HEK293 (cell line): ENCODE results near the gene CHCHD6.

Experiments used
- CTCF ChIA-PET: fragments of 350-600 bp; formaldehyde crosslinking; extraction: SDS; loops from one replicate; lab custom pipeline; 2021; ENCODE audit warnings: antibody characterized with exemption; lab: Yijun Ruan, JAX
- POLR2A ChIA-PET: fragments of 300-600 bp; formaldehyde crosslinking; extraction: SDS; loops from one replicate; lab custom pipeline; 2020; ENCODE audit warnings: antibody characterized with exemption, inconsistent platforms; lab: Yijun Ruan, JAX
- H3K27ac ChIP-seq: fragments of 200-500 bp; sonication (Bioruptor generic); 2 replicates; pipeline ENCODE4 v1.5.1; 2014; ENCODE audit warnings: low read depth, low read length, control low read depth, inconsistent platforms; ENCODE audit errors: extremely low read depth
- H3K36me3 ChIP-seq, 2 experiments: fragments of 200-500 bp in 1 of 2; sonication (Bioruptor generic) in 1 of 2; 1 replicate in 1 of 2; 2 replicates in 1 of 2; pipeline ENCODE4 v1.5.1; 2014 to 2017; ENCODE audit warnings: inconsistent platforms in 2 of 2, low read length in 2 of 2; ENCODE audit not compliant: control insufficient read depth in 2 of 2, insufficient read depth in 1 of 2
- H3K4me1 ChIP-seq: fragments of 200-500 bp; sonication (Bioruptor generic); 2 replicates; pipeline ENCODE4 v1.5.1; 2014; ENCODE audit warnings: mild to moderate bottlenecking, low read length, inconsistent platforms; ENCODE audit not compliant: control insufficient read depth, insufficient read depth
- H3K4me3 ChIP-seq: 2 replicates; pipeline ENCODE4 v1.5.1; 2011; ENCODE audit warnings: low read depth, mild to moderate bottlenecking, control low read depth, low read length, moderate library complexity
- H3K9me3 ChIP-seq: fragments of 200-500 bp; sonication (Bioruptor generic); 2 replicates; pipeline ENCODE4 v1.5.1; 2014; ENCODE audit warnings: low read depth, low read length, inconsistent platforms; ENCODE audit not compliant: control insufficient read depth, insufficient read depth
- BCL11B ChIP-seq: fragments of 450-650 bp; formaldehyde crosslinking; IDR thresholded peaks from 2 replicates; pipeline ENCODE4 v1.5.1; 2016; ENCODE audit warnings: low read depth, missing biosample characterization, missing genetic modification characterization
- BCL6B ChIP-seq: fragments of 450-650 bp; formaldehyde crosslinking; IDR thresholded peaks from 2 replicates; pipeline ENCODE4 v1.5.1; 2017; ENCODE audit warnings: missing biosample characterization, missing genetic modification characterization
- EGR2 ChIP-seq: fragments of 450-650 bp; formaldehyde crosslinking; IDR thresholded peaks from 2 replicates; pipeline ENCODE4 v1.5.1; 2016; ENCODE audit warnings: low read depth, missing biosample characterization, missing genetic modification characterization
- HIC1 ChIP-seq: fragments of 450-650 bp; formaldehyde crosslinking; IDR thresholded peaks from 2 replicates; pipeline ENCODE4 v1.5.1; 2016; ENCODE audit warnings: missing biosample characterization, missing genetic modification characterization
- HOXC10 ChIP-seq: sonication (generic); formaldehyde crosslinking; IDR thresholded peaks from 2 replicates; pipeline ENCODE4 v1.8.1; 2023; ENCODE audit warnings: mild to moderate bottlenecking, missing genetic modification reagents
- IKZF3 ChIP-seq: fragments of 450-650 bp; IDR thresholded peaks from 2 replicates; pipeline ENCODE4 v1.5.0; 2018; ENCODE audit warnings: missing biosample characterization, mild to moderate bottlenecking, missing genetic modification characterization, moderate library complexity
- MYNN ChIP-seq: fragments of 450-650 bp; formaldehyde crosslinking; IDR thresholded peaks from 2 replicates; pipeline ENCODE4 v1.5.1; 2016; ENCODE audit warnings: missing biosample characterization, missing genetic modification characterization, borderline replicate concordance
- OSR2 ChIP-seq: fragments of 450-650 bp; formaldehyde crosslinking; IDR thresholded peaks from 2 replicates; pipeline ENCODE4 v1.5.1; 2016; ENCODE audit warnings: missing biosample characterization, missing genetic modification characterization
- RBAK ChIP-seq: fragments of 450-650 bp; formaldehyde crosslinking; IDR thresholded peaks from 2 replicates; pipeline ENCODE4 v1.5.1; 2016; ENCODE audit warnings: missing biosample characterization, missing genetic modification characterization
- ZBTB11 ChIP-seq: fragments of 450-650 bp; formaldehyde crosslinking; conservative IDR thresholded peaks from 2 replicates; pipeline ENCODE4 v1.5.1; 2016; ENCODE audit warnings: low read depth, missing biosample characterization, missing genetic modification characterization
- ZBTB48 ChIP-seq: fragments of 450-650 bp; formaldehyde crosslinking; IDR thresholded peaks from 2 replicates; pipeline ENCODE4 v1.5.1; 2016; ENCODE audit warnings: missing biosample characterization, missing genetic modification characterization
- ZBTB8A ChIP-seq: fragments of 450-650 bp; formaldehyde crosslinking; IDR thresholded peaks from 2 replicates; pipeline ENCODE4 v1.5.1; 2016; ENCODE audit warnings: missing biosample characterization, missing genetic modification characterization
- ZFP69B ChIP-seq: fragments of 450-650 bp; formaldehyde crosslinking; IDR thresholded peaks from 2 replicates; pipeline ENCODE4 v1.5.1; 2016; ENCODE audit warnings: missing biosample characterization, missing genetic modification characterization
- ZNF121 ChIP-seq: fragments of 450-650 bp; formaldehyde crosslinking; IDR thresholded peaks from 2 replicates; pipeline ENCODE4 v1.5.1; 2016; ENCODE audit warnings: missing biosample characterization, missing genetic modification characterization
- ZNF132 ChIP-seq: fragments of 450-650 bp; formaldehyde crosslinking; IDR thresholded peaks from 2 replicates; pipeline ENCODE4 v1.5.1; 2017; ENCODE audit warnings: missing biosample characterization, missing genetic modification characterization, borderline replicate concordance
- ZNF157 ChIP-seq: fragments of 450-650 bp; formaldehyde crosslinking; IDR thresholded peaks from 2 replicates; pipeline ENCODE4 v1.5.1; 2016; ENCODE audit warnings: missing biosample characterization, missing genetic modification characterization
- ZNF26 ChIP-seq: fragments of 450-650 bp; formaldehyde crosslinking; IDR thresholded peaks from 2 replicates; pipeline ENCODE4 v1.5.1; 2016; ENCODE audit warnings: missing biosample characterization, missing genetic modification characterization
- ZNF433 ChIP-seq: fragments of 450-650 bp; formaldehyde crosslinking; IDR thresholded peaks from 2 replicates; pipeline ENCODE4 v1.5.1; 2016; ENCODE audit warnings: missing biosample characterization, missing genetic modification characterization, low read depth
- ZNF530 ChIP-seq: fragments of 450-650 bp; formaldehyde crosslinking; IDR thresholded peaks from 2 replicates; pipeline ENCODE4 v1.5.1; 2016; ENCODE audit warnings: low read depth, missing biosample characterization, missing genetic modification characterization
- ZNF596 ChIP-seq: fragments of 450-650 bp; IDR thresholded peaks from 2 replicates; pipeline ENCODE4 v1.5.0; 2018; ENCODE audit warnings: missing biosample characterization, mild to moderate bottlenecking, missing genetic modification characterization, moderate library complexity
- ZNF639 ChIP-seq: fragments of 450-650 bp; formaldehyde crosslinking; IDR thresholded peaks from 2 replicates; pipeline ENCODE4 v1.5.1; 2016; ENCODE audit warnings: missing biosample characterization, missing genetic modification characterization
- ZNF777 ChIP-seq: fragments of 450-650 bp; formaldehyde crosslinking; IDR thresholded peaks from 2 replicates; pipeline ENCODE4 v1.5.1; 2017; ENCODE audit warnings: missing biosample characterization, missing genetic modification characterization, borderline replicate concordance
- ZSCAN5A ChIP-seq: fragments of 450-650 bp; formaldehyde crosslinking; IDR thresholded peaks from 2 replicates; pipeline ENCODE4 v1.5.1; 2016; ENCODE audit warnings: missing biosample characterization, missing genetic modification characterization

The CHCHD6 gene

GRCh38 chr3:126897943-126898342 lies 193.9 kb downstream of the CHCHD6 start:
- H3K4me3 ChIP-seq, result no peak overlapping the region
- POLR2A ChIA-PET, result no interaction called here
- H3K36me3 ChIP-seq, result no peaks in the 10 kb centered on the region
- no peaks in the 10 kb centered on the region for H3K4me1 ChIP-seq
- TF ChIP-seq ZNF26 (no peak), ZFP69B (tag by site-specific recombination) (no peak), ZNF596 (no peak), ZNF639 (no peak), BCL11B (no peak), HIC1 (no peak), ZBTB8A (tag by site-specific recombination) (no peak), RBAK (tag by site-specific recombination) (no peak), MYNN (no peak), ZNF777 (tag by site-specific recombination) (no peak), IKZF3 (tag by site-specific recombination) (no peak), ZNF157 (tag by site-specific recombination) (no peak), ZNF433 (tag by site-specific recombination) (no peak), ZNF132 (tag by site-specific recombination) (no peak), BCL6B (tag by site-specific recombination) (no peak), OSR2 (tag by site-specific recombination) (no peak)
- TF ChIP-seq, all 188 proteins: peak for 0
- CTCF ChIA-PET, result no interaction called here
- no peak overlapping the region for H3K27ac ChIP-seq
- H3K9me3 ChIP-seq, result no peaks in the 10 kb centered on the region

GRCh38 chr3:126900859-126901540 lies 197.0 kb downstream of the CHCHD6 start:
- H3K4me3 ChIP-seq, result no peak overlapping the region
- no peaks in the 10 kb centered on the region for H3K9me3 ChIP-seq
- H3K36me3 ChIP-seq, result no peaks in the 10 kb centered on the region
- no peaks in the 10 kb centered on the region for H3K4me1 ChIP-seq
- ChIA-PET CTCF (no interaction called here), POLR2A (no interaction called here)
- H3K27ac ChIP-seq, result no peak overlapping the region
- TF ChIP-seq EGR2, result no peak
- no peak for TF ChIP-seq HOXC10 (CRISPR knock-in tag)
- no peak for TF ChIP-seq ZNF26
- TF ChIP-seq ZNF530, result no peak
- no peak for TF ChIP-seq ZBTB48 (tag by site-specific recombination)
- TF ChIP-seq ZNF121 (tag by site-specific recombination), result no peak
- no peak for TF ChIP-seq ZSCAN5A (tag by site-specific recombination)
- TF ChIP-seq ZBTB11 (tag by site-specific recombination), result no peak
